Right lobe of liver (tissue), 4 donors: ENCODE results near the gene AFAP1.

Source experiments
- POLR2A ChIP-seq: fragments of 450-650 bp; IDR thresholded peaks from one replicate; pipeline ENCODE4 v1.6.1; 2017; ENCODE audit warnings: antibody characterized with exemption, mild to moderate bottlenecking
- TF ChIP-seq, protein P1 (sequence below), 4 donors: fragments of 200-600 bp in 3 of 4; fragments of 450-650 bp in 1 of 4; IDR thresholded peaks; one replicate each; pipeline versions ENCODE4 v1.5.1 to v1.8.0; 2016 to 2022; ENCODE audit warnings: antibody characterized with exemption in 4 of 4, mild to moderate bottlenecking in 2 of 4
- donor health status: DM: no; HTN: no; CAD: no.
- donor health status: DM: no; HTN: no; CAD: no.
- donor health status: DM: no; HTN: yes; CAD: no.

DNA sequence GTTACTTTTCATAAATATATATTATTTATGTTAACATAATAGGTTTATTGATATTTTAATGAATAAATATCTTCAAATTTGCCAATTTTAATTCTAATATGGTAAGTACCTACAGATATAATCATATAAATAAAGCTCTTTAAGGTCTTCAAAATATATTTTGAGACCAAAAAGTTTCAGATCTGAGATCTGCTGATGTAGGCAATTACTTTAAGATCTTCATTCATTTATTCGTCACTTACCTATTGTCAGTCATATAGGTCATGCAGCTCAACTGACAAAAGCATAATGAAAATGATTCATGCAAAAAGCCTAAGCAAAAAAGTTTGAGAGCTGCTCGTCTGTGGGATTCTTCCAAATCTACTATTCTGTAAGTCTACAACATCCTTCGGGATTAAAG is 64.8 kb downstream of the AFAP1 start:
- TF ChIP-seq, protein P1, sequence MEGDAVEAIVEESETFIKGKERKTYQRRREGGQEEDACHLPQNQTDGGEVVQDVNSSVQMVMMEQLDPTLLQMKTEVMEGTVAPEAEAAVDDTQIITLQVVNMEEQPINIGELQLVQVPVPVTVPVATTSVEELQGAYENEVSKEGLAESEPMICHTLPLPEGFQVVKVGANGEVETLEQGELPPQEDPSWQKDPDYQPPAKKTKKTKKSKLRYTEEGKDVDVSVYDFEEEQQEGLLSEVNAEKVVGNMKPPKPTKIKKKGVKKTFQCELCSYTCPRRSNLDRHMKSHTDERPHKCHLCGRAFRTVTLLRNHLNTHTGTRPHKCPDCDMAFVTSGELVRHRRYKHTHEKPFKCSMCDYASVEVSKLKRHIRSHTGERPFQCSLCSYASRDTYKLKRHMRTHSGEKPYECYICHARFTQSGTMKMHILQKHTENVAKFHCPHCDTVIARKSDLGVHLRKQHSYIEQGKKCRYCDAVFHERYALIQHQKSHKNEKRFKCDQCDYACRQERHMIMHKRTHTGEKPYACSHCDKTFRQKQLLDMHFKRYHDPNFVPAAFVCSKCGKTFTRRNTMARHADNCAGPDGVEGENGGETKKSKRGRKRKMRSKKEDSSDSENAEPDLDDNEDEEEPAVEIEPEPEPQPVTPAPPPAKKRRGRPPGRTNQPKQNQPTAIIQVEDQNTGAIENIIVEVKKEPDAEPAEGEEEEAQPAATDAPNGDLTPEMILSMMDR (IDR thresholded peaks at IDR 0.05) = no peak
- no peak for TF ChIP-seq POLR2A
